H9 (cell line): ENCODE results near the gene FGF11. TPM values are rescaled to one million over a fixed set of nuclear protein-coding genes. Genes with fewer than 3 reads are reported as not detected.

Experiments used
- DNase-seq: peaks from one replicate; pipeline ENCODE4 v3.0.0-alpha.2; 2017
- H2AFZ ChIP-seq: one replicate; pipeline ENCODE4 v1.6.1; 2013; ENCODE audit warnings: mild to moderate bottlenecking, low read length, control low read depth, moderate library complexity
- H2AK5ac ChIP-seq: 2 replicates; pipeline ENCODE4 v1.6.1; 2013; ENCODE audit warnings: low read length, control low read depth, mixed read lengths; ENCODE audit not compliant: insufficient read length
- H2BK120ac ChIP-seq: one replicate; pipeline ENCODE4 v1.6.1; 2013; ENCODE audit warnings: low read depth, mild to moderate bottlenecking, low read length, control low read depth, inconsistent platforms; ENCODE audit not compliant: poor library complexity, severe bottlenecking
- H2BK12ac ChIP-seq: 2 replicates; pipeline ENCODE4 v1.6.1; 2013; ENCODE audit warnings: low read length, control low read depth, mixed read lengths, low read depth; ENCODE audit not compliant: insufficient read length
- H2BK15ac ChIP-seq: 2 replicates; pipeline ENCODE4 v1.6.1; 2013; ENCODE audit warnings: low read depth, low read length, control low read depth
- H2BK20ac ChIP-seq: one replicate; pipeline ENCODE4 v1.6.1; 2013; ENCODE audit warnings: low read depth, mild to moderate bottlenecking, low read length, control low read depth, inconsistent platforms; ENCODE audit not compliant: poor library complexity, severe bottlenecking
- H2BK5ac ChIP-seq: 2 replicates; pipeline ENCODE4 v1.6.1; 2013; ENCODE audit warnings: low read length, control low read depth, mixed read lengths; ENCODE audit not compliant: insufficient read length
- H3K14ac ChIP-seq: 2 replicates; pipeline ENCODE4 v1.6.1; 2013; ENCODE audit warnings: low read length, control low read depth; ENCODE audit not compliant: insufficient read depth
- H3K18ac ChIP-seq: 2 replicates; pipeline ENCODE4 v1.6.1; 2013; ENCODE audit warnings: low read depth, mild to moderate bottlenecking, mixed read lengths, low read length, control low read depth; ENCODE audit not compliant: insufficient read length
- H3K23ac ChIP-seq: 2 replicates; pipeline ENCODE4 v1.6.1; 2013; ENCODE audit warnings: low read length, control low read depth, mixed read lengths, low read depth; ENCODE audit not compliant: insufficient read length
- H3K23me2 ChIP-seq: 2 replicates; pipeline ENCODE4 v1.6.1; 2013; ENCODE audit warnings: low read depth, mild to moderate bottlenecking, mixed read lengths, low read length, control low read depth; ENCODE audit not compliant: insufficient read length, poor library complexity, severe bottlenecking
- H3K27ac ChIP-seq: 2 replicates; pipeline ENCODE4 v1.5.1; 2013; ENCODE audit warnings: low read length, control low read depth, mixed read lengths, low read depth; ENCODE audit not compliant: insufficient read length
- H3K27me3 ChIP-seq: 2 replicates; pipeline ENCODE4 v1.6.1; 2013; ENCODE audit warnings: low read length, control low read depth, inconsistent platforms; ENCODE audit not compliant: insufficient read depth
- H3K4ac ChIP-seq: 2 replicates; pipeline ENCODE4 v1.6.1; 2013; ENCODE audit warnings: low read depth, mild to moderate bottlenecking, control low read depth, inconsistent platforms, low read length, moderate library complexity
- H3K4me1 ChIP-seq: 2 replicates; pipeline ENCODE4 v1.6.1; 2013; ENCODE audit warnings: low read length, control low read depth, inconsistent platforms; ENCODE audit not compliant: insufficient read depth
- H3K4me2 ChIP-seq: 2 replicates; pipeline ENCODE4 v1.6.1; 2013; ENCODE audit warnings: low read length, control low read depth, mixed read lengths; ENCODE audit not compliant: insufficient read length, insufficient read depth
- H3K56ac ChIP-seq: 2 replicates; pipeline ENCODE4 v1.6.1; 2013; ENCODE audit warnings: low read depth, mild to moderate bottlenecking, mixed read lengths, low read length, control low read depth; ENCODE audit not compliant: insufficient read length
- H3K79me1 ChIP-seq: 2 replicates; pipeline ENCODE4 v1.6.1; 2013; ENCODE audit warnings: low read depth, mild to moderate bottlenecking, moderate library complexity, low read length, control low read depth, inconsistent platforms; ENCODE audit not compliant: insufficient read depth, poor library complexity, severe bottlenecking
- H3K79me2 ChIP-seq: 2 replicates; pipeline ENCODE4 v1.6.1; 2013; ENCODE audit warnings: low read length, control low read depth, inconsistent platforms; ENCODE audit not compliant: insufficient read depth
- H3K9ac ChIP-seq: 2 replicates; pipeline ENCODE4 v1.6.1; 2013; ENCODE audit warnings: low read length, control low read depth, mixed read lengths; ENCODE audit not compliant: insufficient read length; ENCODE audit errors: extremely low read depth
- H3K9me3 ChIP-seq: one replicate; pipeline ENCODE4 v1.6.1; 2013; ENCODE audit warnings: low read depth, low read length, inconsistent platforms; ENCODE audit not compliant: control insufficient read depth
- H3T11ph ChIP-seq: one replicate; pipeline ENCODE4 v1.6.1; 2013; ENCODE audit warnings: mild to moderate bottlenecking, low read length, control low read depth, inconsistent platforms
- H4K20me1 ChIP-seq: one replicate; pipeline ENCODE4 v1.6.1; 2013; ENCODE audit not compliant: control insufficient read depth, insufficient read length, insufficient read depth
- H4K5ac ChIP-seq: 2 replicates; pipeline ENCODE4 v1.6.1; 2013; ENCODE audit warnings: low read depth, mild to moderate bottlenecking, mixed read lengths, low read length, control low read depth; ENCODE audit not compliant: insufficient read length
- H4K8ac ChIP-seq: replicated peaks from 2 replicates; pipeline ENCODE4 v1.6.1; 2013; ENCODE audit warnings: low read length, control low read depth, mixed read lengths, low read depth; ENCODE audit not compliant: insufficient read length
- H4K91ac ChIP-seq: 2 replicates; pipeline ENCODE4 v1.6.1; 2013; ENCODE audit warnings: low read depth, mild to moderate bottlenecking, moderate library complexity, mixed read lengths, low read length, control low read depth; ENCODE audit not compliant: insufficient read length
- H3K27ac Mint-ChIP-seq, 3 experiments: 2 replicates in 2 of 3; 3 replicates in 1 of 3; pipeline ENCODE4 v1.8.0; 2020 to 2021; ENCODE audit warnings: mixed read lengths in 3 of 3, mild to moderate bottlenecking in 1 of 3, moderate library complexity in 1 of 3
- H3K27me3 Mint-ChIP-seq: 2 replicates; pipeline ENCODE4 v1.8.0; 2021; ENCODE audit warnings: low read depth, mild to moderate bottlenecking, moderate library complexity, mixed read lengths
- H3K36me3 Mint-ChIP-seq, 3 experiments: 2 replicates in 2 of 3; 3 replicates in 1 of 3; pipeline ENCODE4 v1.8.0; 2020 to 2021; ENCODE audit warnings: low read depth in 3 of 3, mixed read lengths in 3 of 3; ENCODE audit not compliant: insufficient read depth in 1 of 3
- H3K4me1 Mint-ChIP-seq, 2 experiments: 2 replicates each; pipeline ENCODE4 v1.8.0; 2020; ENCODE audit warnings: mixed read lengths in 2 of 2
- H3K4me3 Mint-ChIP-seq, 2 experiments: 2 replicates in 1 of 2; 3 replicates in 1 of 2; pipeline ENCODE4 v1.8.0; 2020 to 2021; ENCODE audit warnings: mild to moderate bottlenecking in 2 of 2, mixed read lengths in 2 of 2, moderate library complexity in 1 of 2
- H3K9me3 Mint-ChIP-seq, 2 experiments: 2 replicates in 1 of 2; 3 replicates in 1 of 2; pipeline ENCODE4 v1.8.0; 2020; ENCODE audit warnings: mild to moderate bottlenecking in 2 of 2, mixed read lengths in 2 of 2, moderate library complexity in 1 of 2
- CTCF ChIP-seq: fragments of 200-600 bp; sonication (generic); conservative IDR thresholded peaks from 3 replicates; pipeline ENCODE4 v1.8.0; 2021; ENCODE audit warnings: antibody characterized with exemption, mild to moderate bottlenecking
- whole genome bisulfite sequencing: extraction: QIAGEN DNeasy Blood & Tissue Kit; methylation state at CpG from one replicate; pipeline ENCODE4 v1.1.7; 2013; ENCODE audit warnings: missing lambda C conversion rate, low lambda C conversion rate, mixed read lengths; ENCODE audit not compliant: insufficient read length; ENCODE audit errors: extremely low coverage; 5-methylcytosine and 5-hydroxymethylcytosine counted together
- total RNA-seq: library from RNA; stranded (reverse); gene quantifications from 2 replicates; pipeline ENCODE4 v1.2.1, GENCODE V29; 2021

FGF11 gene
- total RNA-seq, 1 experiment from 2014 or later, result 15.2 TPM

DNA sequence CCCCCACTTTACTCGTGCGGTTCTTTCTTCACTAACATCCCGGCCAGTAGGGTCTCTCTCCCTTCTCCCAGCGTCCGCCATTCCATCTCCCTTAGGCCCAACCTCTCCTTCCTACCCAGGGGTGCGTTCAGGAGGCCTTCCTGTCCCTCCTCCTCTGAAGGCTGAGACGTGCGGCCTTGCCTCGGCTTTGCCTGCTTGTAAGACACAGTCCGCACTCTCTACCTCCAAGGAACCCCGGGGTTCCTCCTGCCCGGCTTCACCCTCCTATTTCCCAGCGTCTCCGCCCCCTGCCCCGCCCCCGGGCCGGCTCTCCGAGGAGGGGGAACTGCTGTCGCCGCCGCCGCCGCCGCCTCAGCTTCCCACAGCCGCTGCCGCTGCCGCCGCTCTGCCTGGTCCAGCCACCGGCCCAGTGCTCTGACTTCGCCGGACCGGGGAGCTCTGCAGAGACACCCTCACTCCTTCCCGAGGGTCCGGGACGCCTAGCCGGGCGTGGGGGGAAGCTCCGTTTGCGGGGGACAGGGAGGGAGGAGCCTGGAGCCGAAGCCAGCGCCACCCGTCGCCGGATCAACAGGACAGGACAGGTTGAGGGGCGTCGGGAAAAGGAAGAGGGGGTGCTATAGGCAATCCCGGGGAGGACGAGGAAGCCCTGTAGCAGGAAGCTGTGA, 1.2 kb upstream of the FGF11 start:
- Mint-ChIP-seq H3K4me3 (peak overlapping the region; percentile 91 to 93), H3K27ac (peak overlapping the region; percentile 75 to 96 (median 94)), H3K9me3 (no peaks in the 10 kb centered on the region), H3K4me1 (peaks cover 32 to 37% of the 10 kb centered on the region in 2 experiments), H3K36me3 (peaks cover 0 to 8% (median 1%) of the 10 kb centered on the region in 3 experiments; a peak in 2 of 7 replicates), H3K27me3 (peaks cover 29% of the 10 kb centered on the region)
- Histone ChIP-seq H3K9me3 (no peaks in the 10 kb centered on the region), H3K9ac (no peak overlapping the region), H3T11ph (no peak overlapping the region), H3K18ac (no peak overlapping the region), H3K27ac (no peak overlapping the region), H4K8ac (no peak overlapping the region), H2AFZ (no peak overlapping the region), H2BK12ac (no peak overlapping the region), H3K56ac (no peak overlapping the region), H2BK5ac (no peak overlapping the region), H2BK120ac (no peak overlapping the region), H4K91ac (no peak overlapping the region), H3K79me1 (no peaks in the 10 kb centered on the region), H4K5ac (no peak overlapping the region), H3K23me2 (peaks cover 33% of the 10 kb centered on the region), H3K14ac (peak overlapping the region; percentile 1; the same call in 1 of the 2 replicates), H2BK15ac (no peak overlapping the region; the same call in 1 of the 2 replicates), H3K4ac (no peak overlapping the region), H3K4me1 (no peaks in the 10 kb centered on the region; the same call in 1 of the 2 replicates), H3K4me2 (peak overlapping the region; percentile 60), H3K27me3 (peaks cover 7% of the 10 kb centered on the region), H2BK20ac (no peak overlapping the region), H3K23ac (no peak overlapping the region), H2AK5ac (no peak overlapping the region), H4K20me1 (no peaks in the 10 kb centered on the region), H3K79me2 (no peaks in the 10 kb centered on the region)
- no CpG with 5 or more reads among the region's 48 CpGs for WGBS
- peak; percentile 90 for DNase-seq
- no peak for TF ChIP-seq CTCF
